ENCODE data around the gene MYMX.
A peak's percentile ranks its signal among the peaks of the same experiment; 100 is the strongest.

Gene MYMX

DNA sequence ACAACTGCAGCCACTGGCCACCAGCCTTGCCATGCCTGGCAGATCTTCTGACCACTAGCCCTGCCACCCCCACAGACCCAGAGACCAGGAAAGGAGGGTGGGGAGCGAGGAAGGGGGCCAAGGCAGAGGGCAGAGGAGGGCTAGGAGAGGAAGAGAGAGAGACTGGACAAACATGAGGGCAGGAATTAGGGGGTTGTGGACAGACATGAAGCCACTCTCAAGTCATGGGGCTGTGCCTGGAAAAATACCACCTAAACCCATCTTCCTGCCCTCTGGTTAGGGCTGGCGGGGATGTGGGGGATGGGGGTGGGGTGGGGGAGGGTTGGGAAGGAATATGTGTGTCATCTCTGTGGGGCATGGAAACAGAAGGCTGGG is 5.2 kb downstream of the MYMX start:
- peaks cover 23% of the 10 kb centered on the region for H3K79me2 ChIP-seq (ENCODE audit: insufficient read depth, low read length)
- H2AFZ ChIP-seq (ENCODE audit: low read depth, low read length), result no peak overlapping the region
- ATAC-seq (ENCODE audit: insufficient read depth, low read depth), result no peak
- no peak overlapping the region for H3K4me2 ChIP-seq (ENCODE audit: insufficient read depth, low read length)
- DNase-seq, result no peak
- H3K9ac ChIP-seq (ENCODE audit: low read depth, low read length), result no peak overlapping the region
- no peaks in the 10 kb centered on the region for H3K9me3 ChIP-seq (ENCODE audit: insufficient read depth, low read length, severe bottlenecking)
- TF ChIP-seq, protein P1, sequence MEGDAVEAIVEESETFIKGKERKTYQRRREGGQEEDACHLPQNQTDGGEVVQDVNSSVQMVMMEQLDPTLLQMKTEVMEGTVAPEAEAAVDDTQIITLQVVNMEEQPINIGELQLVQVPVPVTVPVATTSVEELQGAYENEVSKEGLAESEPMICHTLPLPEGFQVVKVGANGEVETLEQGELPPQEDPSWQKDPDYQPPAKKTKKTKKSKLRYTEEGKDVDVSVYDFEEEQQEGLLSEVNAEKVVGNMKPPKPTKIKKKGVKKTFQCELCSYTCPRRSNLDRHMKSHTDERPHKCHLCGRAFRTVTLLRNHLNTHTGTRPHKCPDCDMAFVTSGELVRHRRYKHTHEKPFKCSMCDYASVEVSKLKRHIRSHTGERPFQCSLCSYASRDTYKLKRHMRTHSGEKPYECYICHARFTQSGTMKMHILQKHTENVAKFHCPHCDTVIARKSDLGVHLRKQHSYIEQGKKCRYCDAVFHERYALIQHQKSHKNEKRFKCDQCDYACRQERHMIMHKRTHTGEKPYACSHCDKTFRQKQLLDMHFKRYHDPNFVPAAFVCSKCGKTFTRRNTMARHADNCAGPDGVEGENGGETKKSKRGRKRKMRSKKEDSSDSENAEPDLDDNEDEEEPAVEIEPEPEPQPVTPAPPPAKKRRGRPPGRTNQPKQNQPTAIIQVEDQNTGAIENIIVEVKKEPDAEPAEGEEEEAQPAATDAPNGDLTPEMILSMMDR (IDR thresholded peaks at IDR 0.05; ENCODE audit: borderline replicate concordance, extremely low read depth, low read length, poor library complexity, severe bottlenecking), result no peak
- no peak for TF ChIP-seq EZH2 (IDR thresholded peaks at IDR 0.05; ENCODE audit: borderline replicate concordance, low read depth, low read length, severe bottlenecking)
- H4K20me1 ChIP-seq (ENCODE audit: insufficient read depth, low read length), result peaks cover 17% of the 10 kb centered on the region
- no peak overlapping the region for H3K4me3 ChIP-seq (ENCODE audit: low read depth in 1 of 2, low read length in 2 of 2)
- peaks cover 22% of the 10 kb centered on the region for H3K27me3 ChIP-seq (ENCODE audit: insufficient read depth, low read length, poor library complexity)
- H3K36me3 ChIP-seq (ENCODE audit: insufficient read depth, low read length), result 0 out of 2 replicates have a peak, but pooled peaks cover 3% of the 10 kb centered on the region
- H3K4me1 ChIP-seq (ENCODE audit: insufficient read depth, low read length), result peaks cover 48% of the 10 kb centered on the region
- no peak overlapping the region for H3K27ac ChIP-seq (ENCODE audit: low read length)

DNA sequence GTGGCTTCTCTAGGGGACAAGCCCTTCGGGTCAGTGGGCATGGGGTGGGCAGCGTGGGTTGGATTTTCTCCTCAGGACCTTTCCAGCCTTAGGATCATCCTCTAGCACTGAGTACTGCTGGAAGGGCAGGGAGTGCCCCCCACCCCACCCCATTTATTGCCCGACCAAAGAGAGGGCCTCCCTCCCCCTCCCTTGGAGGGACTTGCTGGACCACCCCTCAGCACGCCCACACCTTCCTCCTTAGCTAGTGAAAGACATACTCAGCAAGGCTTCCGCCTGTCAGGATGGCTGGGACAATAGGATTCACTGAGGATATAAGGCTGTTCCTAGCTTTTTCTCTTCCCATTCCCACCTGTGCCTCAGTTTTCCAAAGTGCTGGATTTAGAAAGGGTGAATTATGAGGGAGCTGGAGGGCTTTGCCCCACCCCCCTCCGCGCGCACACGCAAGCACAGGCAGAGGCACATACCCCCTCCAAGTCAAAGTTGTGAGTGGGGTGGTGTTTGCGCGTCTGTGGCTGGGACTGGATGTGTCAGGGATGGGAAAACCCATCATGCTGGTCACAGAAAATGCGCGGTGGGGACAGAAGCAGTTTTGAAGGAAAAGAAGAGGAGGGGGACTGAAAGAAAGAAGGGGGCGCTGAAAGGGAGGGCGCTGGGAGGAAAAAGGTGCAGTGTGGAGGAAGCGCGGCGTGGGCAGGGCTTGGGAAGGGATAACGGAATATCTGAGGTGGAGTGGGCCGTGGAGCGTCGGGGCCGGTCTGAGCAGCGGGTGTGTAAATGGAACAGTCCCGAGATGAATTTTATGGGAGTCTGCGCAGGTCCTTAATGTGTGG is 6.0 kb downstream of the MYMX start:
- Histone ChIP-seq H3K4me2 (ENCODE audit: insufficient read depth, low read length) (peak overlapping the region; percentile 87), H3K27me3 (ENCODE audit: insufficient read depth, low read length, poor library complexity) (peaks cover 15% of the 10 kb centered on the region), H3K36me3 (ENCODE audit: insufficient read depth, low read length) (0 out of 2 replicates have a peak, but pooled peaks cover 3% of the 10 kb centered on the region), H3K27ac (ENCODE audit: low read length) (peak overlapping the region; percentile 20; the same call in 1 of the 2 replicates), H4K20me1 (ENCODE audit: insufficient read depth, low read length) (peaks cover 23% of the 10 kb centered on the region), H3K9ac (ENCODE audit: low read depth, low read length) (peak overlapping the region; percentile 69), H3K4me3 (ENCODE audit: low read depth in 1 of 2, low read length in 2 of 2) (peak overlapping the region in 1 of 2 experiments; percentile 68; a peak in 3 of 4 replicates), H3K4me1 (ENCODE audit: insufficient read depth, low read length) (peaks cover 51% of the 10 kb centered on the region), H3K9me3 (ENCODE audit: insufficient read depth, low read length, severe bottlenecking) (no peaks in the 10 kb centered on the region), H2AFZ (ENCODE audit: low read depth, low read length) (peak overlapping the region; percentile 80), H3K79me2 (ENCODE audit: insufficient read depth, low read length) (peaks cover 23% of the 10 kb centered on the region)
- ATAC-seq (ENCODE audit: insufficient read depth, low read depth) (no peak; the same call in 1 of the 3 replicates), DNase-seq (no peak)
- TF ChIP-seq EZH2 (IDR thresholded peaks at IDR 0.05; ENCODE audit: borderline replicate concordance, low read depth, low read length, severe bottlenecking), result no peak
- TF ChIP-seq, protein P1 (IDR thresholded peaks at IDR 0.05; ENCODE audit: borderline replicate concordance, extremely low read depth, low read length, poor library complexity, severe bottlenecking), result no peak

DNA sequence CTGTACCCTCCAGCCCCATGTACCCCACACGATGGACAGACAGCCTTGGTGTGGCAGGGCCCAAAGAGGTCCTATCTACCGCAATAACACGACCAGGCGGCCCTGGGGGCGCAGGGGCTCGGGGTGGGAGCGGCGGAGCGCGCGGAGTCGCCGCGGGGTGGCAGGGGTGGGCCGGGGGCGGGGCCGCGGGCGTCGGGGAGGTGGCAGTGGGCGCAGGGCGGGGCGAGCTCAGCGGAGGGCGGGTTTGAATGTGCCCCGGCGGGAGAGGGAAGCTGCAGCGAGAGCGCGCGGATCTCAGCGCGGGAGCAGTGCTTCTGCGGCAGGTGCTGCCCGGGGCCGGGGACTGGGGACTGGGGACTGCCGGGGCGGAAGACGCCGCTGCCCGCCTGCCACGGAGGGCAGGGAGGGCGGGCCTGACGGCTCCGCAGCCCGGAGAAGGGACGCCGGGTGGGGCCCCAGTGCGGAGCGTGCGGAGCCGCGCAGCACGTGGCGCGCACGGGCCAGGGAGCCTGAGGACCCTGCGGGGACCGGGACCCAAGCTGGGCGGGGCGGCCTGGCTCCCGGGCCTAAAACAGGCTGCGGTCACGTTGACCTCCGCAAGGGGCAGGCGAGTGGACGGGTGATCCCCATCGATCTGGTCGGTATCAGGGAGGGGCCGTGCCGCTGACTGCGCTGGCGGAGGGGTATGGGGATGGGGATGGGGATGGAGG is 6.7 kb downstream of the MYMX start, which contains the start of gene SLC29A1:
Gene SLC29A1, plus strand, starts transcription at position 277 of the 710 bp plus-strand sequence. CDS start 3,719 bp downstream, outside the sequence.
- Histone ChIP-seq H3K9me3 (ENCODE audit: insufficient read depth, low read length, severe bottlenecking) (no peaks in the 10 kb centered on the region), H3K79me2 (ENCODE audit: insufficient read depth, low read length) (peaks cover 23% of the 10 kb centered on the region), H3K4me3 (ENCODE audit: low read depth in 1 of 2, low read length in 2 of 2) (peak within 1 kb of the TSS; percentile 15 to 68), H3K4me2 (ENCODE audit: insufficient read depth, low read length) (peak within 1 kb of the TSS; percentile 87), H4K20me1 (ENCODE audit: insufficient read depth, low read length) (peaks cover 27% of the 10 kb centered on the region), H3K4me1 (ENCODE audit: insufficient read depth, low read length) (peaks cover 51% of the 10 kb centered on the region), H3K27ac (ENCODE audit: low read length) (peak within 1 kb of the TSS; percentile 40), H3K9ac (ENCODE audit: low read depth, low read length) (peak within 1 kb of the TSS; percentile 69), H3K36me3 (ENCODE audit: insufficient read depth, low read length) (peaks cover 8% of the 10 kb centered on the region), H3K27me3 (ENCODE audit: insufficient read depth, low read length, poor library complexity) (peaks cover 7% of the 10 kb centered on the region), H2AFZ (ENCODE audit: low read depth, low read length) (peak within 1 kb of the TSS; percentile 80)
- DNase-seq (peak; percentile 88), ATAC-seq (ENCODE audit: insufficient read depth, low read depth) (peak; percentile 76)
- no peak for TF ChIP-seq EZH2 (IDR thresholded peaks at IDR 0.05; ENCODE audit: borderline replicate concordance, low read depth, low read length, severe bottlenecking)
- TF ChIP-seq, protein P1 (IDR thresholded peaks at IDR 0.05; ENCODE audit: borderline replicate concordance, extremely low read depth, low read length, poor library complexity, severe bottlenecking), result peak; percentile 36

Measured in DND-41 (cell line).